ENCODE measurements around the gene CCDC194.
"Not testable (repeated sequence)": the region's sequence is repeated elsewhere in the genome, so short reads cannot be mapped to it uniquely, and the experiment has no call there.

Gene CCDC194

DNA sequence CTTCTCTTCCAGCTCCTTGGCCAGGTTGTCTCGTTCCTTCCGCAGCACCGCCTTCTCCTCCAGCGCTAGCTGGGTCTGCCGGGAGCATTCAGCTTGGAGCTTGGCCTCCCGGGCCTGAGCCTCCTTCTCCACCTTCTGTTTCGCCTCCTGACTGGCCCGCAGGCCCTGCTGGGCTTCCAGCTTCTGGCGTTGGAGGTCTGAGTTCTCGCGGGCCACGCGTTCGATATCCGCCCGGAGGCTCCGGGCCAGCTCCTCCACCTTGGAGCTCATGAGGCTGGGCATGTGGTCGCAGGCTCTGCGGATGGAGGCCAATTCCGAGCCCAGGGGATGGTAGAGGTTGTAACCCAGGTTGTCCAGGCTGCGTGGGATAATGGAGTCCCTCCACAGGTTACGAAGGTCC is 28.6 kb downstream of the CCDC194 start:
- no peak for DNase-seq

DNA sequence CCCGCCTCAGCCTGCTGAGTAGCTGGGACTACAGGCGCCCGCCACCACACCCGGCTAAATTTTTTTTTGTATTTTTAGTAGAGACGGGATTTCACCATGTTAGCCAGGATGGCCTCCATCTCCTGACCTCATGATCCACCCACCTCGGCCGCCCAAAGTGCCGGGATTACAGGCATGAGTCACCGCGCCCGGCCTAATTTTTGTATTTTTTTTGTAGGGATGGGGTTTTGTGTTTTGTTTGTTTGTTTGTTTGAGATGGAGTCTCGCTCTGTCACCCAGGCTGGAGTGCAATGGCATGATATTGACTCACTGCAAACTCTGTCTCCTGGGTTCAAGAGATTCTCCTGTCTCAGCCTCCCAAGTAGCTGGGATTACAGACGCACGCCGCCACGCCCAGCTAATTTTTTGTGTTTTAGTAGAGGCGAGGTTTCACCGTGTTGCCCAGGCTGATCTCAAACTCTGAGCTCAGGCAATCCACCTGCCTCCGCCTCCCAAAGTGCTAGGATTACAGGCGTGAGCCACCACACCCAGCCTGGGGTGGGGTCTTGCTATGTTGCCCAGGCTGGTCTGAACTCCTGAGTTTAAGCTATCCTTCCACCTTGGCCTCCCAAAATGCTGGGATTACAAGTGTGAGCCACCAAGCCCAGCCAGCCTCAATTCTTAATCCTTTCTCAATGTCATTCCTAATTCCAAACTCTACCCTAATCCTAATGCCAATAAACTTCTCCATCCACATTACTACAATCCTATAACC is 30.0 kb downstream of the CCDC194 start:
- DNase-seq = not testable (repeated sequence)

- DNase-seq = no peak
Observed at GRCh38 chr19:17359905-17360800, 33.8 kb downstream of the CCDC194 start.

- DNase-seq = no peak
Observed at GRCh38 chr19:17358395-17358794, 35.6 kb downstream of the CCDC194 start.

DNA sequence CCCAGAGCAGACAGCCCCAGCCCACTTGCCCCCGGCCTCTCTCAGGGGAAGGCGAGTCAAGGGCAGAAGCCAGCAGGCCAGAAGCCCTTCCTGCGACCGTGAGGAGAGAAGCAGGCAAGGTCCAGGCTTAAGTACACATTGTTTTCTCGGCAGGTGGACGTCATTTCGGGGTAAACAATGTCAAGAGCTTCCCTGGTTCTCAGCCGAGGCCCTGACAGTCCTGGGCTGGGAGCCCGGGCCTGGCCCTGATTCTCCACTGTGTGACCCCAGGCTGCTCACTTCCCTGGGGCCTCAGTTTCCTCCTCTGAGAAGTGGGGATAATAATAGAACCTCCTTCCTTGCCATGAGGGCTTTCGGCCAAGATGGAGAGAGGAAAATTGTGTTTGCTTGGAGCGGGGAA is 36.3 kb downstream of the CCDC194 start:
- DNase-seq = no peak

DNA sequence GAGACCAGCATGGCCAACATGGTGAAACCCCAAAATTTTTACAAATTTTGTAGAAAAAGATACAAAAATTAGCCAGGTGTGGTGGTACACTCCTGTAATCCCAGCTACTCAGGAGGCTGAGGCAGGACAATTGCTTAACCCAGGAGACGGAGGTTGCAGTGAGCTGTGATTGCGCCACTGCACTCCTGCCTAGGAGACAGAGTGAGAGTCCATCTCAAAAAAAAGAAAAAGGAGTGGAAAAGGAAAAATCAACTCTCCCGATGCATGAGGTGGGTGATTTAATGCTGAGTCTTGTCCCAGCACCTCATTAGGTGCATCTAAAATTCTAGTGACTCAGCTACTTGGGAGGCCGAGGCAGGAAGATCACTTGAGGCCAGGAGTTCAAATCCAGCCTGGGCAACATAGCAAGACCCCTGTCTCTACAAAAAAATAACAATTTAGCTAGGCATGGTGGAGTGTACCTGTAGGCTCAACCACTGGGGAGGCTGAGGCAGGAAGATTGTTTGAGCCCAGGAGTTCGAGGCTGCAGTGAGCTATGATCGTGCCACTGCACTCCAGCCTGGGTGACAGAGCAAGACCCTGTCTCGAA is 36.8 kb downstream of the CCDC194 start:
- DNase-seq = no peak

DNA sequence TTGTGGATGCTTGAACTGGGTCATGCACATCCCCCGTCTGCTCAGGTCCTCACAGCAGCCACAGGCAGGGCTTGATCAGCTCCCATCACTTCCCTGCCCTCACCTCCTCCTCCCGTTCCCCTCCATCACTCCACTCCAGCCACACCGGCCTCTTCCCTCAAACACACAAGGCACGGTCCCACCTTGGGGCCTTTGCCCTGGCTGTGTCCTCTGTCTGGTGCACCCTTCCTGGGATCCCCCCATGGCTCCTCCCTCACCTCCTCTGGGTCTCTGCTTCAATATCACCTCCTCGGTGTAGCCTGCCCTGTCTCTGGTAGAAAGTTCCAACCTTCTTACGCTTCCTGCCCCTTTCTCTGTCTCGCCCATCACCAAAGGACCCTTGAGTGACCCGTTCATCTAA is 40.6 kb downstream of the CCDC194 start:
- DNase-seq = no peak

GRCh38 chr19:17352608-17353280 is 41.3 kb downstream of the CCDC194 start:
- no peak for DNase-seq

GRCh38 chr19:17351815-17352435 is 42.1 kb downstream of the CCDC194 start:
- DNase-seq = no peak

DNA sequence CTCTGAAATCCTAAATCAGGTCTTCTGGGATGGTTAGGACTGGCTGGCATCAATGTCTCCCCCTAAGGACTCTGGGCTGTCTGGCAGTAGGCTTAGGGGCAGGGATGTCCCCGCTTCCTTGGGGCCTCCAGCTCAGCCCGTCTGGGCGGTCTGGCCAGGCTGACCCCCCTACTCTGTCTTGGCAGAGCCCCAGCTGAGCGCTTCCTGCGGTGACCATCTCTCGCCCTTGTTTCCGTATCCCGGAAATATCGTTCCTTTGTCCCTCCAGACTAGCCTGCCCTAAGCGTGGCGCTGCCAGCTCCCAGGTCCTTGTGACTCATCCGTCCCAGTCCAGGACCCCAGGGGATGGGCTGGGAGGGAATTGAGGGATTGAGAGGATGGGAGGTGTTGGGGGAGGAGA is 45.3 kb downstream of the CCDC194 start:
- no peak for DNase-seq

- DNase-seq = no peak
Observed at GRCh38 chr19:17347877-17348276, 46.1 kb downstream of the CCDC194 start.

DNA sequence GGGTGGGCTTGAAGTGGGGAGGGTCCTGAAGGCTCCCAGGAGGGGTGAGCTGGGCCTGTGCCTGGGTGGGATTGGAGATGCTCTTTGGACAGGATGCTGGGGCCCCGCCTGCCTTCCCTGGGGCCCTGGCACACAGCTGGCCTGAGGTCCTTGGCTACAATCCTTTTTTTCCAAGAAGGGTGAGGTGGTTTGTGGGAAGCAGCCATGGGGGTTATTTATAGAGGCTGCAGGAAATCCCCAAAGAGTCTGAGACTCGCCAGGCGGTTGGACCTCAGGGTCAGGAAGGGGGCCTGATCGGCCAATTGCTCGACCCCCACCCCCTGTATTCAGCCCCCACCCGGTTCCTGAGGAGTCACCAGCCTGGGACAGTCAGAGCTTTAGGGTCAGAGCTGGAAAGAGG is 46.6 kb downstream of the CCDC194 start:
- DNase-seq = no peak

DNA sequence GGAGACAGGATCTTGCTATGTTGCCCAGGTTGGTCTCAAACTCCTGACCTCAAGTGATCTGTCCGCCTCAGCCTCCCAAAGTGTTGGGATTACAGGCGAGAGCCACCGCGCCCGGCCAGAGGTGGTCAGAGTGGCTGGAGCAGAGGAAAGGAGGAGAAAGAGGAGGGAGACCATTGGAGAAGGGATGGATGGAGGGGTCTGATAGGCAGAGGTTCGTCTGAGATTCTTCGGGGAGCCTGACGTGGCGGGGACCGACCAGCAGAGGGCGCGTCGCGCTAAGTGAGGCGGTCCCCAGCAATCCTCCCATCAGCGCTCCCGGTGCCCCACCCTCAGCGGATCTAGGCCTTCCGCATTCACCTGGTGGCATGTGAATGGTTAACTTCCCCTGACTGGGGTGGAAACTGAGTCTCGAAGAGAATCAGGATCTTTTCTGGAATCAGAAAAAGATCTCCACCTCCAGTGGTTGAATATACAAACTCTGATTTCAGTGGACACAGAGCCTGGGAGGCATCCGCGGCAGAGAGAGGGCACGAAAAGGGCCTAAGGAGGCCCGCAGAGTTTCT is 47.8 kb downstream of the CCDC194 start:
- DNase-seq = peak; percentile 82

GRCh38 chr19:17341845-17342244 is 52.2 kb downstream of the CCDC194 start:
- DNase-seq = no peak

DNA sequence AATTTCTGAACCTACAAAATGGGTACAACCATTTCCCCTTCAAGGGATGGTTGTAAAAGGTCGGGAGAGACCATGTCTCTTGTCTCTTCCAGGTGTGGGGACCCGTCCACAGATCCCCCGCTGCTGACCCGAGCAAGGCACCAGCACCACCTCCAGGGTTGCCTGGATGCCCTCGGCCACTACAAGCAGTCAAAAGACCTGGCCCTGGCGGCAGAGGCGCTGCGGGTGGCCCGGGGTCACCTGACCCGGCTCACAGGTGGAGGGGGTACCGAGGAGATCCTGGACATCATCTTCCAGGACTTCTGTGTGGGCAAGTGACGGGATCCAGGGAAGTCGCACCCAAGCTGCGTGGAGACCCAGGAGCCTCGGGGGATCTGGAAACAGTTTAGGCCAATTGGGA is 52.6 kb downstream of the CCDC194 start:
- DNase-seq = no peak

DNA sequence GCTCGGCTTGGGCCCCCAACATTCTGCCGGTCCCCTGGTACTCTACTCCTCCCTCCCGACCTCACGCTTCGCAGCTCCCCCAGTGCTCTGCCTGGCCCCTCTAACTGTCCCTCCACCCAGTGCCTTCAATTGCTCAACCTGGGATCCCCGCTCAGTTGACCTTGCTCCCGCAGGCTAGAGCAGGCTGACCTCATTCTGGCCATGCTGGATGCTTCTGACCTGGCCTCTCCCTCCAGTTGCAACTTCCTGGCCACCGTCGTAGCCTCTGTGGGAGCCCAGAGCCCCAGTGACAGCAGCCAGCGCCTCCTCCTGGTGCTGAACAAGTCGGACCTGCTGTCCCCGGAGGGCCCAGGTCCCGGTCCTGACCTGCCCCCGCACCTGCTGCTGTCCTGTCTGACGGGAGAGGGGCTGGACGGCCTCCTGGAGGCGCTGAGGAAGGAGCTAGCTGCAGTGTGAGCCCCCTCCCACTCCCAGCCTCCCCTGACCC is 53.1 kb downstream of the CCDC194 start:
- DNase-seq = no peak

Data from CD4-positive, alpha-beta T cell treated with Interleukin-6 for 4 hours (primary cell).